ENCODE results near the gene COBL. TPM values are rescaled to one million over a fixed set of nuclear protein-coding genes. Genes with fewer than 3 reads are reported as not detected.
A peak's percentile ranks its signal among the peaks of the same experiment; 100 is the strongest.

COBL gene
- total RNA-seq, 4 donors from 2014 or later, result 17.2 to 59.7 (median 31.0) TPM

DNA sequence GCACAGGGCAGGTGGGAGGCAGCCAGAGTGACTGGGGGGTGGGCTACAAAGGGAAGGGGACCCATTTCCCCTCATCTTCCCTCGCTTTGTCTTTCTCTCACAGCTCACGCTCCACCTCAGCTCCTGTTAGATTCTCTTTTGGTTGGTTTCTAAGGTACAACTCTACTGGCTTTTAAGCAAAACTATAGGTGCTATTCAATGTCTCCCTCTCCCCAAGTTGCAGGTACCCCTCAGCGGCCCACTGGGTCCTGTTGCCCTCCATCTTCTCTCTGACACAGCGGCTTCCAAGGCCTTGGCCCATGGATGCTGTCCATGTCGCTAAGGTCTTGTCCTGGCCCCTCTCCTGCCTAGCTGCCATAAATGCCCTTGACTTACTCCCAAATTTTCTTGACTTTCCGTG lies 168.4 kb downstream of the COBL start:
- 95 to 100% methylated on average over 2 to 6 of the region's 6 CpGs for WGBS, 2 donors (ENCODE audit: low coverage in 1 of 2)
- no peak for ATAC-seq
- TF ChIP-seq, protein P1, sequence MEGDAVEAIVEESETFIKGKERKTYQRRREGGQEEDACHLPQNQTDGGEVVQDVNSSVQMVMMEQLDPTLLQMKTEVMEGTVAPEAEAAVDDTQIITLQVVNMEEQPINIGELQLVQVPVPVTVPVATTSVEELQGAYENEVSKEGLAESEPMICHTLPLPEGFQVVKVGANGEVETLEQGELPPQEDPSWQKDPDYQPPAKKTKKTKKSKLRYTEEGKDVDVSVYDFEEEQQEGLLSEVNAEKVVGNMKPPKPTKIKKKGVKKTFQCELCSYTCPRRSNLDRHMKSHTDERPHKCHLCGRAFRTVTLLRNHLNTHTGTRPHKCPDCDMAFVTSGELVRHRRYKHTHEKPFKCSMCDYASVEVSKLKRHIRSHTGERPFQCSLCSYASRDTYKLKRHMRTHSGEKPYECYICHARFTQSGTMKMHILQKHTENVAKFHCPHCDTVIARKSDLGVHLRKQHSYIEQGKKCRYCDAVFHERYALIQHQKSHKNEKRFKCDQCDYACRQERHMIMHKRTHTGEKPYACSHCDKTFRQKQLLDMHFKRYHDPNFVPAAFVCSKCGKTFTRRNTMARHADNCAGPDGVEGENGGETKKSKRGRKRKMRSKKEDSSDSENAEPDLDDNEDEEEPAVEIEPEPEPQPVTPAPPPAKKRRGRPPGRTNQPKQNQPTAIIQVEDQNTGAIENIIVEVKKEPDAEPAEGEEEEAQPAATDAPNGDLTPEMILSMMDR (IDR thresholded peaks at IDR 0.05), result no peak
- no peak for TF ChIP-seq POLR2A (IDR thresholded peaks at IDR 0.05)
- no peak for TF ChIP-seq EP300 (IDR thresholded peaks at IDR 0.05)
- TF ChIP-seq POLR2AphosphoS5 (IDR thresholded peaks at IDR 0.05), result no peak
- Histone ChIP-seq H3K4me1 (peaks cover 0 to 6% (median 0%) of the 10 kb centered on the region in 3 donors), H3K9me3 (peaks cover 0 to 8% (median 0%) of the 10 kb centered on the region in 3 donors), H3K27me3 (no peaks in the 10 kb centered on the region), H3K36me3 (no peaks in the 10 kb centered on the region), H3K27ac (no peak overlapping the region), H3K4me3 (no peak overlapping the region)

DNA sequence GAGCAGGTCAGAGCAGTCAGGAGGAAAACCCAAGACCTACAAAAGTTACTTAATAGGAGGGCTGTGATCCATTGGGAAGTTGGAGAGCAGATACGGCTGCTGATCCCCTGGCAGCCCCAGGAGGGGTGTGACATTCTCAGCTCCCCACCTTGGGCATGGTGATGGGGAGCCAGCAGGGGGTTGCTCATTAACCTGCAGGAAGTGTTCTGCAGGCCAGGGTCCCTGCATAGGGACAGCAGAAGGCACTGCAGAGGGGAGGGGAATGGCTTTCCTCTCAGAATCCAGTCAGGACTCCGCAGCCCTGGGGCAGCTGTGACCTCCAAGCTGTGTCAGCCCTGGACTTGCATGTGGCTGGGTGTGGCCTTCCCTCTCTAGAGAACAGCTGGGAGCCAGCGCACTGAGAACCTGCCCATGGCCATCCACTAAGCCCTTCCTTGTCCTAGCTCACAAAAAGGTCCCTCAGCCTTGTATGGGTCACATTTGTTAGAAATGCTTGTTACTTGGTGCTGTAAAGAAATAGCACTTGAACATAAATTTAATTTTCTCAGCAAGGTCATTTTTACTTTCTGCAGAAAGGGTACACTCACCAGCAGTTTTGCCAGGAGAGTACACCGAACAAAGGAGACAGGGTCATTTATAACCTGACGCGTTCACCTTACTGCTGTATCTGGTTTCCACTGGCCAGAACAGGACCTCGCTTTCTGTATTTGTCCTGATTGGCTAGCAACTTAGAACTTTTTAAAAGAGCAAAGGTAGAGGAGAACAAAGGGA lies 169.6 kb downstream of the COBL start:
- TF ChIP-seq, protein P1 (IDR thresholded peaks at IDR 0.05), result no peak
- TF ChIP-seq EP300 (IDR thresholded peaks at IDR 0.05), result no peak
- TF ChIP-seq POLR2A (IDR thresholded peaks at IDR 0.05), result no peak
- TF ChIP-seq POLR2AphosphoS5 (IDR thresholded peaks at IDR 0.05), result no peak
- peaks cover 0 to 4% (median 0%) of the 10 kb centered on the region in 3 donors for H3K4me1 ChIP-seq
- no peaks in the 10 kb centered on the region for H3K36me3 ChIP-seq
- 93 to 100% methylated on average over 3 to 5 of the region's 7 CpGs for WGBS, 2 donors (ENCODE audit: low coverage in 1 of 2)
- no peak overlapping the region for H3K27ac ChIP-seq
- no peak for ATAC-seq
- no peak overlapping the region for H3K4me3 ChIP-seq
- H3K9me3 ChIP-seq, result peaks cover 0 to 8% (median 0%) of the 10 kb centered on the region in 3 donors
- no peaks in the 10 kb centered on the region for H3K27me3 ChIP-seq

DNA sequence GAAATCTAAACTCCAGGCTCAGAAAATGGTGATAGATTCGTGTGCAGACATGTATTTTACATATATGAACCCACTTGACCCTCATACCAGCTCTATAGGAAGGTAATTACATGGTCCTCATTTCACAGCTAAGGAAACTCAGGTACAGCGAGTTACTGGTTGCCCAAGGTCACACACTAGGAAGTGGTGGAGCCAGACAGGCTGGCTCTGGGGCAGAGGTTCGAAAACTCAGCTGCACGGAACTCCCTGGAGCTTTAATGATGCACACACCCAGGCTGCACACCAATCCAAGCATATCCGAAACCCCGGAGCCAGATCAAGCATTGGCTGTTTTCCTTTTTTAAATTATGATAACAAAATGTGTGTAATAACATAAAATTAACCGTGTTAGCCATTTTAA lies 172.4 kb downstream of the COBL start:
- 64 to 76% methylated on average over 6 to 7 of the region's 7 CpGs for WGBS, 2 donors (ENCODE audit: low coverage in 1 of 2)
- H3K4me1 ChIP-seq, result peaks cover 0 to 25% (median 5%) of the 10 kb centered on the region in 3 donors
- H3K36me3 ChIP-seq, result no peaks in the 10 kb centered on the region
- H3K27ac ChIP-seq, result no peak overlapping the region
- H3K4me3 ChIP-seq, result no peak overlapping the region
- TF ChIP-seq POLR2A (IDR thresholded peaks at IDR 0.05), result no peak
- no peak for TF ChIP-seq POLR2AphosphoS5 (IDR thresholded peaks at IDR 0.05)
- TF ChIP-seq EP300 (IDR thresholded peaks at IDR 0.05), result no peak
- TF ChIP-seq, protein P1 (IDR thresholded peaks at IDR 0.05), result no peak
- no peaks in the 10 kb centered on the region for H3K27me3 ChIP-seq
- ATAC-seq, result no peak
- H3K9me3 ChIP-seq, result peaks cover 0 to 8% (median 0%) of the 10 kb centered on the region in 3 donors

DNA sequence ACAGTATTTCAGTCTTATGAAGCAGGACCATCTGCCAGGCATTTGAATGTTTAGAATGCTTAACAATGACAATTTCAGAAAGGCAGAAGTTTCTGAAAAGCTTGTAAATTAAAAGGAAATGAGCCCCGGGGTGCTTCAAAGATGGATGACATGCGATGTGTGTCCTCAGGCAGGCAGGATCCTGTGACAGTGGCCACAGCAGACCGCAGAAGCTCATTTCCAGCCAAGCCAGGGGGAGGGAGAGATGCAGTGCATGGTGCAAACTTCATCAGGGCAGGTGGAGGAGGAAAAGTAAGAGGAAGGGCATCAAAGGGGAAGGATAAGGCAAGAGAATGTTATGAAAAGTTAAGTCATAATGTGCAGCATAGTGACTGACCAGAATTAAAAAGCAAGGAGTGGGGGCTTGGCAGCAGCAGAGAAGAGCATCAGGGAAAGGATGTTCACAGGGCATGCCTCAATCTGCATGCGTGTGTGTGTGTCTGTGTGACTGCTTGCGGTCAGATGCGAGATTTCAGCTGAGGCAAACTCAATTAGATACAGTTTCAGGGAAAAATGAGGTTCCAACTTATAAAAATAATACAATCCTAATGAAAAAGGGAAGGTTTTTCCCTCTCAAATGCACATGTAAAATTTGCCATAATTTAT lies 173.7 kb downstream of the COBL start:
- Histone ChIP-seq H3K27me3 (no peaks in the 10 kb centered on the region), H3K27ac (no peak overlapping the region), H3K36me3 (no peaks in the 10 kb centered on the region), H3K9me3 (peaks cover 0 to 8% (median 0%) of the 10 kb centered on the region in 3 donors), H3K4me1 (peaks cover 0 to 38% (median 5%) of the 10 kb centered on the region in 3 donors), H3K4me3 (no peak overlapping the region)
- no peak for TF ChIP-seq EP300 (IDR thresholded peaks at IDR 0.05)
- 63 to 82% methylated on average over 4 to 6 of the region's 6 CpGs for WGBS, 2 donors (ENCODE audit: low coverage in 1 of 2)
- ATAC-seq, result no peak

DNA sequence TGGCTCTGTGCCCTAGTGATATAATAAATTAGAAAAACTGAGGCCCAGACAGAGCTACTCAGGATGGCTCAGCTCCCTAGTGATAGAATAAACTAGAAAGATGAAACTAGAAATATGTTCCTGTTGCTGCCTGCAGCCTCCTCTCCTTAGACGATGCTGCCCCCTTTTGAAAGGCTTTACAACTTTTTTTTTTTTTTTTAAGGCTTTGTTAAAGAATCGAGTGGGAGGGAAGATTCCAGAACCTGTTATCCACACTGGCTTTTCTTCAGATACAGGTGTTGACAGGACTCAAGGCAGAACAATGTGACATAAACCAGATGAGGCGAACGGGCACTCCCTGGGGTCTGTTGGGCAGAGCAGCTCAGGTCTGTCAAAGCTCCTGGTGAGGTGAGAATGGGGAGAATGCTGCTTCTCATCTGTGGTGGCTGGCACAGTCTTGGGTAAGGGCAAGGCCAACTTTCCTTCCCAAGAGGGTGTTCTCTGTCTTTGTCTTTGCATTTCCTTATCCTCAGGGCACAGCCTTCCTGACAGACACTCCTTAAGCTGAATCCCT lies 175.1 kb downstream of the COBL start:
- Histone ChIP-seq H3K36me3 (no peaks in the 10 kb centered on the region), H3K27me3 (no peaks in the 10 kb centered on the region), H3K4me1 (peaks cover 0 to 43% (median 5%) of the 10 kb centered on the region in 3 donors), H3K27ac (peak overlapping the region in 2 of 4 donors; percentile 8 to 48), H3K9me3 (no peaks in the 10 kb centered on the region), H3K4me3 (no peak overlapping the region)
- TF ChIP-seq, protein P1 (IDR thresholded peaks at IDR 0.05), result peak; percentile 26 to 71 (median 52)
- TF ChIP-seq EP300 (IDR thresholded peaks at IDR 0.05), result no peak
- TF ChIP-seq POLR2AphosphoS5 (IDR thresholded peaks at IDR 0.05), result no peak
- peak; percentile 28 for ATAC-seq
- WGBS, 2 donors (ENCODE audit: low coverage in 1 of 2), result 0 to 17% methylated on average over 1 to 4 of the region's 4 CpGs
